Vagina (tissue), 2 donors: ENCODE measurements around the gene PLEKHG3. TPM values are rescaled to one million over a fixed set of nuclear protein-coding genes. Genes with fewer than 3 reads are reported as not detected.

Experiments used
- DNase-seq, 2 donors: peaks; one replicate each; pipeline ENCODE4 v3.0.0-alpha.2; 2017; ENCODE audit errors: extremely low spot score in 2 of 2
- H3K27ac ChIP-seq: fragments of 200-600 bp; sonication (generic); one replicate; pipeline ENCODE4 v1.5.1; 2019
- H3K27me3 ChIP-seq: fragments of 200-600 bp; sonication (generic); one replicate; pipeline ENCODE4 v1.5.1; 2019
- H3K36me3 ChIP-seq, 2 donors: fragments of 200-600 bp; sonication (generic); one replicate each; pipeline ENCODE4 v1.5.1; 2017 to 2019
- H3K4me1 ChIP-seq: fragments of 200-600 bp; sonication (generic); one replicate; pipeline ENCODE4 v1.5.1; 2019
- H3K4me3 ChIP-seq, 2 donors: fragments of 200-600 bp; sonication (generic); 1 replicate in 1 of 2; 2 replicates in 1 of 2; pipeline ENCODE4 v1.5.1; 2016 to 2019
- H3K9me3 ChIP-seq: fragments of 200-600 bp; sonication (generic); one replicate; pipeline ENCODE4 v1.5.1; 2019
- POLR2A ChIP-seq, 2 donors: fragments of 450-650 bp; IDR thresholded peaks; one replicate each; pipeline ENCODE4 v1.6.1; 2017; ENCODE audit warnings: antibody characterized with exemption in 2 of 2, mild to moderate bottlenecking in 2 of 2, moderate library complexity in 2 of 2
- POLR2AphosphoS5 ChIP-seq, 2 donors: sonication (generic); formaldehyde crosslinking; IDR thresholded peaks; one replicate each; pipeline ENCODE4 v1.9.0; 2017; ENCODE audit warnings: antibody characterized with exemption in 2 of 2, mild to moderate bottlenecking in 2 of 2, low read depth in 1 of 2; ENCODE audit not compliant: insufficient read depth in 1 of 2
- intact Hi-C: fragments of 100-400 bp; cut with DNase I; formaldehyde crosslinking; loops from one replicate; pipeline ENCODE4 v1.15.1; 2023
- total RNA-seq: library from RNA; depleted of rRNA; stranded (reverse); fragments of >200 nt; gene quantifications from one replicate; pipeline ENCODE4 v1.2.3, GENCODE V29; 2016
- TF ChIP-seq, protein P1 (sequence below), 3 experiments: fragments of 450-650 bp in 2 of 3; fragments of 200-600 bp in 1 of 3; sonication (generic) in 1 of 3; IDR thresholded peaks; one replicate each; pipeline ENCODE4 v1.5.1; 2017 to 2019; ENCODE audit warnings: antibody characterized with exemption in 3 of 3, mild to moderate bottlenecking in 2 of 3, moderate library complexity in 2 of 3

The PLEKHG3 gene
- total RNA-seq, 1 donor from 2014 or later, result 50.1 TPM

DNA sequence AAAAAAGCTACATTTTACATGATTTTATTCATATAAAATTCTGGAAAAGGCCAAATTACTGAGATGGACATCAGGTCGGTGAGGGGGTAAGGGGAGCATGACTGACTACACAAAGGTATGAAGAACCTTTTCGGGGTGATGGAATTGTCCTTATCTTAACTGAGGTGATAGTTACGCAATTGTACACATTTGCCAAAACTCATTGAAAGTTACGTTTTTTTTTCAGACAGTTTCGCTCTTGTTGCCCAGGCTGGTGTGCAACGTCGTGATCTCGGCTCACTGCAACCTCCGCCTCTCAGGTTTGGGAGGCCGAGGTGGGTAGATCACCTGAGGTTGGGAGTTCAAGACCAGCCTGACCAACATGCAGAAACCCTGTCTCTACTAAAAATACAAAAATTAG is 29.4 kb upstream of the PLEKHG3 start:
- Histone ChIP-seq H3K27me3 (no peaks in the 10 kb centered on the region), H3K4me3 (no peak overlapping the region), H3K36me3 (no peaks in the 10 kb centered on the region), H3K4me1 (peaks cover 11% of the 10 kb centered on the region), H3K9me3 (no peaks in the 10 kb centered on the region), H3K27ac (no peak overlapping the region)
- intact Hi-C loops, result no loop called here
- TF ChIP-seq POLR2AphosphoS5 (IDR thresholded peaks at IDR 0.05; ENCODE audit: insufficient read depth in 1 of 2, low read depth in 1 of 2), result no peak
- TF ChIP-seq POLR2A (IDR thresholded peaks at IDR 0.05), result no peak
- TF ChIP-seq, protein P1, sequence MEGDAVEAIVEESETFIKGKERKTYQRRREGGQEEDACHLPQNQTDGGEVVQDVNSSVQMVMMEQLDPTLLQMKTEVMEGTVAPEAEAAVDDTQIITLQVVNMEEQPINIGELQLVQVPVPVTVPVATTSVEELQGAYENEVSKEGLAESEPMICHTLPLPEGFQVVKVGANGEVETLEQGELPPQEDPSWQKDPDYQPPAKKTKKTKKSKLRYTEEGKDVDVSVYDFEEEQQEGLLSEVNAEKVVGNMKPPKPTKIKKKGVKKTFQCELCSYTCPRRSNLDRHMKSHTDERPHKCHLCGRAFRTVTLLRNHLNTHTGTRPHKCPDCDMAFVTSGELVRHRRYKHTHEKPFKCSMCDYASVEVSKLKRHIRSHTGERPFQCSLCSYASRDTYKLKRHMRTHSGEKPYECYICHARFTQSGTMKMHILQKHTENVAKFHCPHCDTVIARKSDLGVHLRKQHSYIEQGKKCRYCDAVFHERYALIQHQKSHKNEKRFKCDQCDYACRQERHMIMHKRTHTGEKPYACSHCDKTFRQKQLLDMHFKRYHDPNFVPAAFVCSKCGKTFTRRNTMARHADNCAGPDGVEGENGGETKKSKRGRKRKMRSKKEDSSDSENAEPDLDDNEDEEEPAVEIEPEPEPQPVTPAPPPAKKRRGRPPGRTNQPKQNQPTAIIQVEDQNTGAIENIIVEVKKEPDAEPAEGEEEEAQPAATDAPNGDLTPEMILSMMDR (IDR thresholded peaks at IDR 0.05), result no peak
- DNase-seq, result no peak

DNA sequence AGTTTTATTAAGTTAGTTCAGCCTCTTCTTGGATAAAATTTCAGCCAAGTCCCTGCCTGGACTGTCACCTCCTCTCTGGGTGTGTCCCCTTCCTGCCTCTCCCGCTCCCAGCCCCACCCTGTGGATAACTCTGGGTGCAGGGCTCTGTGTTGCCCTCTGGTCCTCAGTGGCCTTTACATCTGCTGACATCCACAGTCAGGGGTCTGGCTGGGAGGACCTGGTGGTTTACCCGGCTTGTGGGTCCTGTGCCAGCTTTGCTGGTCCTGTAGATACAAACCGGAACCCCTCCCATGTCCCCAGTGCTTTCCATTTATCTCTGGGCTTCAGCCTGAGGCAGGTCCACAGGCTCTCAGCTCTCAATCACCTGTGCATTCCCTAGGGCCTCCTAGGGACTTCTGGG is 28.9 kb upstream of the PLEKHG3 start:
- Histone ChIP-seq H3K36me3 (no peaks in the 10 kb centered on the region), H3K4me3 (no peak overlapping the region), H3K27ac (no peak overlapping the region), H3K4me1 (peaks cover 16% of the 10 kb centered on the region), H3K9me3 (no peaks in the 10 kb centered on the region), H3K27me3 (no peaks in the 10 kb centered on the region)
- TF ChIP-seq POLR2AphosphoS5 (IDR thresholded peaks at IDR 0.05; ENCODE audit: insufficient read depth in 1 of 2, low read depth in 1 of 2), result no peak
- TF ChIP-seq, protein P1 (IDR thresholded peaks at IDR 0.05), result no peak
- DNase-seq, result no peak
- intact Hi-C loops, result no loop called here

DNA sequence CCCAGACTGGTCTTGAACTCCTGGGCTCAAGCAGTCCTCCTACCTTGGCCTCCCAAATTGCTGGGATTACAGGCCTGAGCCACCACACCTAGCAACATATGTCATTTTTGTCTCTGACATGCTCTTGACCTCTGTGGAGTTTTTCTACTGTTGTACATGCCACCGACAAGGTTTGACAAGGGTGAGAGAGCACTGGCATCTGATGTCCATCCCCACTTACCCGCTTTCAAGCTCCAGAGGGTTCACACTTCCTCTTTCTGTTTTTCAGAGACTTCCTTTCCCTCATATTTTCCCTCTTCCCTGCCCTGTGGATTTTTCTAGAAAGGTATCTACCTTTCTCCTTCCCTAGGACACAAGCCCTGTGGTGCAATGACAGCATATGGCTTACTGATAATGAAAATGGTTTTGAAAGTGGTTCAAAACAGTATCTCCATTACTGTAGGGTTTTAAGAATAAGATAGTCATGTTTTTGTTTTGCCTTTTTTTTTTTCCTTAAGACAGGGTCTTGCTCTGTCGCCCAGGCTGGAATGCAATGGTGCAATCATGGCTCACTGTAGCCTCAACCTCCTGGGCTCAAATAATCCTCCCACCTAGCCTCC is 27.7 kb upstream of the PLEKHG3 start:
- TF ChIP-seq, protein P1 (IDR thresholded peaks at IDR 0.05), result no peak
- TF ChIP-seq POLR2A (IDR thresholded peaks at IDR 0.05) (no peak), POLR2AphosphoS5 (IDR thresholded peaks at IDR 0.05; ENCODE audit: insufficient read depth in 1 of 2, low read depth in 1 of 2) (no peak)
- intact Hi-C loops, result no loop called here
- DNase-seq, result no peak
- no peaks in the 10 kb centered on the region for H3K27me3 ChIP-seq
- no peak overlapping the region for H3K4me3 ChIP-seq
- no peak overlapping the region for H3K27ac ChIP-seq
- no peaks in the 10 kb centered on the region for H3K36me3 ChIP-seq
- H3K4me1 ChIP-seq, result peaks cover 28% of the 10 kb centered on the region
- H3K9me3 ChIP-seq, result no peaks in the 10 kb centered on the region

DNA sequence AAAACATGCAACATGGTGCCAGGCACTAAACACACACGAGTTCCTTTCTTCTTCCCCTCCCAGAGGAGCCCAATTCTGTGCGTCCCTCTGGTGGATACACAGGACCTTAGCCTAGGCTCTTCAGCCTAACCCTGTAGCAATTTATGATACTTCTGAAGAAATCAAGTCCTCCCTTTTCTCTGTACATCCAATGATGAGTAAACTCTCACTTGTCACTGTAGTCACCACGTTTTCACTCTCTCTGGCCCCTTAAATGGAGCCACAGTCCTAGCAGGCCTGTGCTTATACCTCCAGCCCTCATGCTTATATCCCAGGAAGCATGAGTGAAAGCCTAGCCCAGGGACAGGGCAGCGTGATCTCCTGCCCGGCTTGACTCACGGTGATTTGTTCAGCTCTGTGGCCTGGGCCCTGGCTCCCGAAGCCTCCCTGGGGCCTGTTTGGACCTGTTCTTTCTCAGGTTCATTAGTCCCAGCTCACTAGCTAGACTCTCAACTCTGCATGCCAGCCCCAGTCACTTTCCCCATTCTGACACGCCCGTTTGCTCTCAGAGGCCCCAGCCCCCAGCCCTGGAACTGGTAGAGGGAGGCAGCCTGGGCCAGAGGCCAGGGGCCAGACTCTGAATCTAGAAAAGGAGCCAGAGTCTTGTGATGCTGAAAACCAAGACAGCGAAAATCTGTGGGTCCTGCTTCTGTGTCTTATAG is 24.1 kb upstream of the PLEKHG3 start:
- H3K9me3 ChIP-seq, result no peaks in the 10 kb centered on the region
- H3K27me3 ChIP-seq, result no peaks in the 10 kb centered on the region
- no peaks in the 10 kb centered on the region for H3K36me3 ChIP-seq
- peak overlapping the region; percentile 79 for H3K27ac ChIP-seq
- no peak overlapping the region for H3K4me3 ChIP-seq
- intact Hi-C loops, result no loop called here
- peak; percentile 48 to 77 for TF ChIP-seq POLR2AphosphoS5 (IDR thresholded peaks at IDR 0.05; ENCODE audit: insufficient read depth in 1 of 2, low read depth in 1 of 2)
- TF ChIP-seq, protein P1 (IDR thresholded peaks at IDR 0.05), result no peak
- no peak for DNase-seq
- peaks cover 45% of the 10 kb centered on the region for H3K4me1 ChIP-seq

DNA sequence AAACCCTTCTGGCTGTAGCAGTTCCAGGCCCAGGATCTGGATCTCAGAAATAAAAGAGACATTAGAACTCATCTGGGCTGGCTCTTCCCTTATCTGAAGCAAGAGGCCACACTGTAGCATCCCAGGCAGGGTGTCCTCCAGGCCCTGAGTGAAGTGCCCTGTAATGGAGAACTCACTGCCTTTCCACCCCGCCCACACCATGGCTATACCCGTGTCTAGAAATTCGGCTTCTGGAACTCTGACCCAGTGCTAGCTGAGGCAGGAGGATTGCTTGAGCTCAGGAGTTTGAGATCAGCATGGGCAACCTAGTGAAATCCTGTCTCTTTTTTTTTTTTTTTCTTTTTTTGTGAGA is 23.5 kb upstream of the PLEKHG3 start:
- Histone ChIP-seq H3K4me3 (no peak overlapping the region), H3K4me1 (peaks cover 43% of the 10 kb centered on the region), H3K27me3 (no peaks in the 10 kb centered on the region), H3K9me3 (no peaks in the 10 kb centered on the region), H3K27ac (peak overlapping the region; percentile 79), H3K36me3 (no peaks in the 10 kb centered on the region)
- TF ChIP-seq POLR2A (IDR thresholded peaks at IDR 0.05) (no peak), POLR2AphosphoS5 (IDR thresholded peaks at IDR 0.05; ENCODE audit: insufficient read depth in 1 of 2, low read depth in 1 of 2) (no peak)
- TF ChIP-seq, protein P1 (IDR thresholded peaks at IDR 0.05), result no peak
- no peak for DNase-seq
- intact Hi-C loops, result no loop called here
